RWPE1 (cell line): Measurements from ENCODE around the gene TINCR.

ENCODE experiments used
- CTCF ChIA-PET: fragments of 350-600 bp; sonication (Branson Sonifier 250); formaldehyde crosslinking; extraction: SDS; loops from one replicate; lab custom pipeline; 2021; lab: Yijun Ruan, JAX
- POLR2A ChIA-PET: fragments of 400-600 bp; formaldehyde crosslinking; extraction: SDS; loops from one replicate; lab custom pipeline; 2020; ENCODE audit warnings: antibody characterized with exemption; ENCODE audit not compliant: low non-redundant PET; lab: Yijun Ruan, JAX
- DNase-seq: peaks from one replicate; pipeline ENCODE4 v3.0.0; 2012; ENCODE audit warnings: low spot score
- H3K27ac ChIP-seq: fragments of 450-650 bp; 2 replicates; pipeline ENCODE4 v1.5.1; 2017
- CTCF ChIP-seq: fragments of 450-650 bp; conservative IDR thresholded peaks from 2 replicates; pipeline ENCODE4 v1.5.1; 2017; ENCODE audit warnings: low read depth, mild to moderate bottlenecking

TINCR gene

GRCh38 chr19:5595129-5595528 lies 27.4 kb upstream of the TINCR start:
- H3K27ac ChIP-seq, result no peak overlapping the region
- DNase-seq, result no peak
- ChIA-PET CTCF (no interaction called here), POLR2A (no interaction called here)
- TF ChIP-seq CTCF, result no peak

- no peak for DNase-seq
- POLR2A ChIA-PET, result no interaction called here
- no peak for TF ChIP-seq CTCF
- CTCF ChIA-PET, result no interaction called here
- no peak overlapping the region for H3K27ac ChIP-seq
These were observed 26.8 kb upstream of the TINCR start for GRCh38 chr19:5594521-5594950.

GRCh38 chr19:5593343-5594255 lies 25.8 kb upstream of the TINCR start:
- DNase-seq, result no peak
- CTCF ChIA-PET, result no interaction called here

GRCh38 chr19:5592531-5593342 lies 25.0 kb upstream of the TINCR start:
- POLR2A ChIA-PET, result interaction anchor here (0.5 kb wide), 1 partner anchor 883 kb away, joined by 3 read pairs; no protein-coding TSS in a partner anchor
- DNase-seq, result no peak
- CTCF ChIA-PET, result no interaction called here
- TF ChIP-seq CTCF, result no peak
- H3K27ac ChIP-seq, result no peak overlapping the region

More at GRCh38 chr19:5593343-5594255, 25.8 kb upstream of the TINCR start:
- POLR2A ChIA-PET, result no interaction called here
- H3K27ac ChIP-seq, result no peak overlapping the region
- no peak for TF ChIP-seq CTCF

- DNase-seq, result no peak
- CTCF ChIA-PET, result interaction anchor here (0.6 kb wide), 1 partner anchor 26 kb away, joined by 6 read pairs; no protein-coding TSS in a partner anchor
- no peak for TF ChIP-seq CTCF
- POLR2A ChIA-PET, result no interaction called here
- H3K27ac ChIP-seq, result no peak overlapping the region
These were observed 23.7 kb upstream of the TINCR start for GRCh38 chr19:5591476-5591875.

- ChIA-PET CTCF (interaction anchor here (0.7 kb wide), 1 partner anchor 125 kb away, joined by 4 read pairs; no protein-coding TSS in a partner anchor), POLR2A (no interaction called here)
- H3K27ac ChIP-seq, result no peak overlapping the region
- no peak for DNase-seq
- TF ChIP-seq CTCF, result no peak
These were observed 23.1 kb upstream of the TINCR start for GRCh38 chr19:5590865-5591154.
